GM18870 (cell line): ENCODE measurements around the gene SMCO4.
A peak's percentile ranks its signal among the peaks of the same experiment; 100 is the strongest.

Experiments used
- ATAC-seq: cut with Tn5 transposase; IDR thresholded peaks from one replicate; pipeline ENCODE4 v1.9.1; 2021; ENCODE audit warnings: moderate library complexity; ENCODE audit not compliant: unreplicated experiment

SMCO4 gene

DNA sequence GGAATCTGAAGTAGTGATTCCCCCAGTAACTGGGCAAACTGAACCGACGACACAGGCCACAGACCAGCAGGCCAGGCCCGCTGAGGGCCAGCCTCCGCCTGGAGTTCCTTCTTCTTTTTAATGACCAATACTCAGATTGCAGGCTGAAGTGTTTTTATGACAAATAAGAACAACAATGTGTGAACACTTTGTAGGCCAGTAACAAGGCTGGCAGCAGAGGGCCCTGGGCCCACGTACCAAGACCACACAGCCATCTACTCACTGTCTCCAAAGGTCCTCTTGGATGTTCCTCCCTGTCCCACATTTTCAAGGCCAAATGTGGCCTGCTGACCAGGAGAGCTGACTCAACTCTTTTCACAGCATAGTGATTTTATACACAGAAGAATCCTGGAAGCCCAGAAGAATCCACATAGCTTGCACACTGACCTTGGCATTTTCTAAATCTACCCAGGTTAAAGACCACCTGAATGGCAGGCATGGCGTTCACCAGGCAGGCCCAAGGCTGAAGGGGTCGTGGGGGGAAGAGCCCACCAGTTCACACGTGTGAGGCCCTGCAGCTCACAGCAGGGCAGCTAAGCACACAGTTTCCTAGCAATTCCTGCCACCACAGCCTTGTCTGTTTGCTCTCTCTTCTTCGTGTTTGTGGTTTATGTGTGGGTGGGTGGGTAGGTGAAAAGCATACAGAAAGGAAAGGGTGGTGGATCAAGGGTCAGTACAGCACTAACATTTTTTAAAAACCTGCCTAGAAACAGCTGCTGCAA lies 13.3 kb downstream of the SMCO4 start:
- ATAC-seq: peak; percentile 36

DNA sequence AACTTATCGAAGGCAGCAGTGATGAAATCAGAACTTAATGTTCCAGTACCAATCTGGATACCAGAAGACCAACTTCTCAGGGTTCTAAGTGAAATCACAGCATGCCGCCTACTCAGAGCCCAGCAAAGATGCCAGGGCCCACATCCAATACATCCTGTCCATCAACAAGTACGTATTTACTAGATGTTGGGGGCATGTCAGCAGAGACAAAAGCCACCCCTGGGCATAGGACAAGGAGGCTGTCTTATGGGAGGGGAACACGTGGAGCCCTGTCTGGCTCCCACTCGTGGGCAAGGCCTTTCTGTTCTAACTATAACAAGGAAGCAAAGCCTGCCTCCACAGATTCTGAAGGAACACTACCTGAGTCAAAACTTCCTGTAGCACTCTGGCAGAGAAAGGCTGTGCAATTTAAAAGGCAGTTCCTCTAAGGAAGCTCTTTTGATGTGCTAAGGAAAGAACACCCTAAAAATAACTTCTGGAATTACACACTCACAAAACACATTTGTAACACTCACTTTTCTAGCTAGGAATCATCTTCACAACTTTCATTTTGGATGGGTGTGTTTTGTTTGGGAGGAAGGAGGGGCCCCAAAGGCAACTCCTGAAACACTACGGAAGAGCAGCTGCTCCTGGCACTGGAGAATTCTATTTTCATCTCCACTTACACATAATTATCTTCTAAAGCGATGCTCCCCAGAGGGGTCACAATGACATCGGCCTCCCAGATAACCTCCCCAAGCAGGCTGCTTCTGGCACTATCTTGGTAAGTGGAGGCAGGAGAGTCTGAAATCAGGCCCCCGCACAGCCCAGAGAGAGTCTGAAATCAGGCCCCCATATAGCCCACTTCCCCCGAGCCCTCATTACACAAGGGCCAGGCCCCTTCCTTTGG lies 14.2 kb downstream of the SMCO4 start:
- no peak for ATAC-seq

DNA sequence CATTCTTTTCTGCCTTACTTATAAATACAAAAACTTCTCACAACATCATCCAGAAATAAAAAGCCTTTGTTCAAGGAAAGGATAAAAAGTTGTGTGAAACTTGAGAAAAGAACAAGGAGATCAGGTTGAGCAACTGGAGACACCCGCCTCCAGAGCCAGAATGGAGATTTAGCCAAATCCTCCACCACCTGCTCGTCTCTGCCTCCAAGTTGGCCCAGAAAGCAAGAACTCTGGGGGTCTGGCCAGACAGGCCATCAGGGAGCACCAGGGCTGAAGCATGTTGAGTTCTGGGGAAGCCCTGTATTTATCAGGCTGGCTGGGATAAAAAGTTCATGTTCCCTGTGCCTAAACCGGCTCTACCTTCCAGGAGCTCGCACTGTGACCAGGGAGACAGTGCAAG lies 14.9 kb downstream of the SMCO4 start:
- ATAC-seq: no peak

GRCh38 chr11:93526641-93527583 lies 16.3 kb downstream of the SMCO4 start:
- ATAC-seq: no peak

DNA sequence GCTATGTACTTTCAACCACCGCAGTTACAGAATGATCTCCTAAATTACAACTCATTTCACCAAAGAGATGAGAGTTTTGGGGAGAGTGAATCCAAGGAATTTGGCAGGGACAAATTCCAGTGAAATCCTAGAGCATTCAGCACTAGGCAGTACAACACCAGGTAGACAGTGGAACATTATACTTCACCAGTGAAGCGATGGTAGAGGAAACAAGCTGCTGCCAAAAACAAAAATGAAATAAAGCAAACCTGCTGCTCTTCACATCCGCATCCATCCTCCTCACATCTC lies 16.9 kb downstream of the SMCO4 start:
- ATAC-seq: no peak

DNA sequence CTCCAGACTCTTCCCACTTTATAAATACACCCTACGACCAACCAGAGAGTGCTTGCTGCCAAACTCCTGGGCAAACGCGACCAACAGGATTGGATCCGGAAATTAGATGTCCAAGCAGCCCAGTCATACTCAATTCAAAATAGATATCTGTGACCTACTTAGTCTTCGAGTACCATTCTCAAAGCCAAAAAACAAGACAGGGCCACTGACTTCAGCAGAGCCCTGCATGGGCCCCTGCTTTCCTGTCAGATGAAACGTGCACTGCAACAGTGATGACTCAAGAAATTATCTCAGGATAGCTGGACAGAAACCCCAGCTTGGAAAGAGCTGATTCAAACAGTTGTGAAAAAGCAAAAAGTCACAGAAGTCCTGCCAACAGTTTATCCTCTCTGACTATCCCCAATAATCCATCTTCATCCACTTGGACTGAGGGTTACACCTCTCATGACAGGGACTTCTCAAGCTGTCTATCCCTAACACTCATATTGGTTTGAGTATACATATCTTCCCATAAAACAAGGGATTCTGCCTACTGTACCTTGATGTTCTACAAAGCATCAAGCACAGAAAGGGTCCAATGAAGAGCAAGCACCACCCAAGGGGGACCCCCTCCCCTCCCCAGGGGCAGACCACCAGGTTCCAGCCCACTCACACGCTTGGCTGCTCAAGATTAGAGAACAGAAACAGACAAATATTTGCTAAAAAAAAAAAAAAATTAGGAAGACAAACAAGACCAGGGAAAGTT lies 17.4 kb downstream of the SMCO4 start:
- ATAC-seq: peak; percentile 17

DNA sequence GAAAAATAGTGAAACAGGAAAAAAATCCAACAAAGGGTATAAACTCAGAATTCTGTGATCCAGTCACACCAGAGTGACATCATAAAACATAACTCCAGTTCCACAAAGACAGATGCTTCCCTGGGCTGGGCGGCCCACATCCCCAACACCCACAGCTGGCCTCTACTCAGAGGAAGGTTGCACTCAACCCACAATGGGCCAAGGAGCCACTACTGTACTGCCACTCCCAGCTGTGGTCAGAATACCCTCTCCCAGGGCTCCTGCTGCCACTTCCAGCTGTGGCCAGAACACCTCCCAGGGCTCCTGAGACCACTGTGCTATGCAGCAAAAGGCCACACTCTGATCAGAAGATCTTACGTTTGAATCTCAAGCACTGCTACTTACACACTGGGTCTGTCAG lies 18.3 kb downstream of the SMCO4 start:
- no peak for ATAC-seq

GRCh38 chr11:93524173-93524536 lies 19.0 kb downstream of the SMCO4 start:
- peak; percentile 49 for ATAC-seq

DNA sequence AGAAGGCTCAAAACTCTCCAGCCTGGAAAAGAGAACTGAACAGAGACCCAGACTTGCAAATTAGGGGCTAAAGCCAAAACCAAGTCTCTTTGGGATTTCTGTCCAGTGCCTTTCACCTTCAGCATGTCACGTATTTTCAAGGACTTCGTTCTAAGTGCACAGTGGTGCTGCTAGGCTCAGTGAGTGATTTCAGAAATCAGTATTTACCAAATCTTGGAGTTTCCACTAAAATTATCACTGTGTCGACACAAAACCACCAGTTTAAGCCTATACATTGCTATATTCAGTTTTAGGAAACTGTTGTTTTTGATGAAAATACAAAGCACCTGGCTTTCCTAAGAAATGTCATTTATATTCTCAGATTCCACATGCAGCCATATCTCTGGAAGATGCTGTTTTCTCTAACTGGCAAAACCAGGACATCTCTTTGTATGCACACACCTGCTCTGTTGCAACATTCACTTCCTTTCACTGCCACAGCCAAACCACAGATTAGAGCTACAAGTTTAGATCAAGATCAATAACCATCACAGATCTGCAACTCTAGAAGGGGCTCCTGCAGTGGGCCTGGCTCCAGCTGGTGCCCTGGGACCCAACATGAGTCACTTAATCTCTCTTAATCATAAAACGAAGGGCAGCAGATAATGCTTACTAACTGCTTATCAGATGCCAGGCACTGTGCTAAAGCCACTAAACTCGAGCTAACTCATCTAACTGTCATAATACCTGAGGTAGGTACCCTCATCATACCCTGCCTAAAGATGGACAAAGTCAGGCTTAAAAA lies 22.3 kb downstream of the SMCO4 start:
- no peak for ATAC-seq

DNA sequence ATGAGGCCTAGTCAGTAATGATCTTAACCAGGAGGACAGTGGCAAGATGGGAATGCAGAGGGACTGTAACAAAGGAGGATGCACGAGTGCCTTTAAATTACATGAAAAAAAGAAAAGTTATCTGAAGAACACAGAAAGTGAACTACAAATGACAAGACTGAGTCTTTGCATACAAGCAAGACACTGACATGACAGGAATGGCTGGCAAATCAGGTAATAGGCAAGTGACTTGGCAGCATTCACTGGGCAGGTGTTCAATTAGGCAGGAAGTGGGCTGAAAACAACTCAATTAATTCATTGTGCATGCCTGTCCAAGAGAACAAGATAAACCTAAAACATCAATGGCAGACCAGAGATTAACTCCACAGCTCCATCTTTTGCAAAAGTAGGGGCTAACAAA lies 24.0 kb downstream of the SMCO4 start:
- no peak for ATAC-seq

- ATAC-seq: no peak
These were observed 25.1 kb downstream of the SMCO4 start for GRCh38 chr11:93518081-93518480.

DNA sequence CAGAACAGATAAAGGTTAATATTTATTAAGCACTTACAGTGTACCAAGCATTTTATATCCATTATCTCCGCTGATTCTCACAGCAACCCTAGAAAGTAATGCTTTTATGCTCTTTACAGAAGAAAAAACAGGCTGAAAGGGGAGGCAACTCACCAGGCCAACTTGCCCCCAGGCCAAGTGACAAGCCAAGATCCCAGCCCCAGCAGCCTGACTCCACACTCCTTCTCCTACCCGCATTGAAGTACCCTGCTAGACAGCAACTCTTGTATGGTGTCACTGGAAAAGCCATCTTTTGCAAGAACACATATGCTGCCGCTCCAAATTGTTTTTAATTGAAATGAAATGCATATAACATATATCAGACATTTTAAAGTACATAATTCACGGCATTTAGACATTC lies 25.6 kb downstream of the SMCO4 start:
- ATAC-seq: no peak

DNA sequence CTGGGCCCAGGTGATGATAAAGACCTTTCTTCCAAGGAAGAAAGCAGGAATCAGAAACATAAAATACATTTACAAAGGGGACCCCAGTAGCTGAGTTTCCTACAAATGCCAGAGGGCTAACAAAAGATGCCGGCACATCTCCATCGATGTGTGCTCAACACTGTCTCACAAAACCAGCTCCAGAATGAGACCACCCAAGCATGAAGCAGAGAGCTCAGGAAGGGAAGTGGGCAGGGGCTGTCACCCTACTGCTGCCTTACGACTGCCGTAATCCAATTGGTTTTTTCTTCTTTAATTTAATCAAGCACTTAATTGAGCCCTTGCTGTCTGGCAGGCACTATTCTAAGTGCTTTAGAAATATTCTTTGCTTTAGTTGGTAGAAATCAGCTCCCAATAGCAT lies 26.1 kb downstream of the SMCO4 start:
- no peak for ATAC-seq

- ATAC-seq: no peak
These were observed 27.7 kb downstream of the SMCO4 start for GRCh38 chr11:93515441-93516025.

DNA sequence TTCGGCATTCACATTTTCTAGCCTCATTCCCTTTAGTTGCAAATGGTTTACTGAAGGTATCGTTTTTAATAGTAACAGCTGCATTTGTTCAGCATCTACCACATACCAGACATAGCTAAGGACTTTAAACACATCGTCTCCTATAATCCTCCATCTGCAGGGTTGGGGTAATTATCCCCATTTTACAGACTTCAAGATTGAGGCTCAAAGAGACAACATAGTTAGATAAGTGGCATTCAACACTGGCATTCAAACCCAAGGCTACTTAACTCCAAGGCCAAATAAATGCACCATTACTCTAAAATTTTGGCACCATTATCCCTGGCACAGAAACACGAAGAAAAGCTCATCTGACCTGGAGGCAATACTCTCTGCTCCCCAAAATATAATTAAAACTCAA lies 28.5 kb downstream of the SMCO4 start:
- no peak for ATAC-seq

- no peak for ATAC-seq
These were observed 29.4 kb downstream of the SMCO4 start for GRCh38 chr11:93513772-93514171.

DNA sequence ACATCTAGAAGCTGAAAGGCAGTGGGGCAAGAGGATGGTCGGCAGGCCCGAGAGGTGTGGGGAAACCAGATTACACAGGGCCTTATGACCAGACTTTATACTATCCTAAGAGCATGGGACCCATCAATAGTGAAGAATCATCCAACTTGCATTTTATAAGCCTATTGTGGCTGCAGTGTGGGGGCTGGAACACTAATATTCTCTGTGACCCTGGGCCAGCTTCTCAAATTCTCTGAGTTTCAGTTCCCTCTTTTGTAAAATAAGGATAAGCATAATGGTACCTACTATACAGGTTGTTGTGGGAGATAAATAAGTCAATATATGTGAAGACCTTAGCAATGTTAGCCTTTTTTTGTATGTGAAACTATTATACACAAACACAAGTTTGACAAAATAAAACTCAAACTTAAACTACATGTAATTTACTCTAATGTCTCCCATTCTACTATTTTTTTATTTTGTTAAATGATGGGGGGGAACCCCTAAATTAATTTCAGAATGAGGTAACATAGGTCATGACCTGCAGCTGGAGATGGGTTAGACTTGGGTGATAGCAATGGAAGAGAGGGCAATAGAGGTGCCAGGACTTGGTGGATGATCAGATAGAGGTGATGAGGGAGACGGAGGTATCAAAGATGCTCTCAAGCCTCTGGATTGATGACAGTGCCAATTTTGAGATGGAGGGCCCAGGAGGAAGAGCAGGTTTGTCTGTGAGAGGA lies 30.1 kb downstream of the SMCO4 start:
- peak; percentile 71 for ATAC-seq

DNA sequence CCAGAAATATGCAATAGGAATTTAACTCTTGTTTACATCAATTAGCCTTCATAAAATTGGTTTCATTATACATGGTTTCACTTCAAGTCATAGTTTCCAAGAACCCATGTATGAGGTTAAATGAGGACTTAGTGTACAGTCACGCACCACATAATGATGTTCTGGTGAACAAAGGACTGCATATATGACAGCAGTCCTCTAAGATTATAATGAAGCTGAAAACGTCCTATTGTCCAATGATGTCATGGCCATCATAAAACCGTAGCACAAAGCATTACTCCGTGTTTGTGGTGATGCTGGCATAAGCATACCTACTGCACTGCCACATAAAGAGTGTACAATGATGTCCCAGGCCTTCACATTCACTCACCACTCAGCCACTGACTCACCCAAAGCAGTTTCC lies 31.1 kb downstream of the SMCO4 start:
- ATAC-seq: peak; percentile 91
